Mononuclear cell (primary cell): ENCODE data around the gene CCDC169. TPM values are rescaled to one million over a fixed set of nuclear protein-coding genes. Genes with fewer than 3 reads are reported as not detected.

Source experiments
- H3K27me3 ChIP-seq: 2 replicates; pipeline ENCODE4 v1.6.0; 2011; ENCODE audit warnings: low read length, control low read depth; ENCODE audit not compliant: insufficient read depth
- H3K4me1 ChIP-seq: 2 replicates; pipeline ENCODE4 v1.5.1; 2011; ENCODE audit warnings: mild to moderate bottlenecking, low read length, control low read depth; ENCODE audit not compliant: insufficient read depth
- H3K4me3 ChIP-seq: 2 replicates; pipeline ENCODE4 v1.5.1; 2011; ENCODE audit warnings: mild to moderate bottlenecking, low read length, moderate library complexity
- H3K9me3 ChIP-seq: 2 replicates; pipeline ENCODE4 v1.5.1; 2011; ENCODE audit warnings: low read depth, mild to moderate bottlenecking, control low read depth, low read length
- total RNA-seq: library from RNA; depleted of rRNA; stranded (reverse); fragments of >200 nt; gene quantifications from one replicate; pipeline ENCODE4 v1.2.3, GENCODE V29; 2012

The CCDC169 gene
- total RNA-seq, 1 donor: not detected

- no peak overlapping the region for H3K4me3 ChIP-seq
- H3K27me3 ChIP-seq: no peaks in the 10 kb centered on the region
- H3K4me1 ChIP-seq: no peaks in the 10 kb centered on the region
- H3K9me3 ChIP-seq: no peaks in the 10 kb centered on the region
Observed at GRCh38 chr13:36286006-36286405, 11.6 kb downstream of the CCDC169 start.

GRCh38 chr13:36282821-36283432 is 14.7 kb downstream of the CCDC169 start:
- Histone ChIP-seq H3K4me3 (no peak overlapping the region), H3K9me3 (no peaks in the 10 kb centered on the region), H3K27me3 (no peaks in the 10 kb centered on the region), H3K4me1 (no peaks in the 10 kb centered on the region)

GRCh38 chr13:36275190-36276002 is 22.2 kb downstream of the CCDC169 start:
- Histone ChIP-seq H3K27me3 (no peaks in the 10 kb centered on the region), H3K4me1 (no peaks in the 10 kb centered on the region), H3K4me3 (no peak overlapping the region), H3K9me3 (no peaks in the 10 kb centered on the region)

GRCh38 chr13:36273431-36273830 is 24.2 kb downstream of the CCDC169 start:
- Histone ChIP-seq H3K27me3 (no peaks in the 10 kb centered on the region), H3K4me1 (no peaks in the 10 kb centered on the region), H3K4me3 (no peak overlapping the region), H3K9me3 (no peaks in the 10 kb centered on the region)

- no peaks in the 10 kb centered on the region for H3K27me3 ChIP-seq
- H3K4me1 ChIP-seq: no peaks in the 10 kb centered on the region
- no peak overlapping the region for H3K4me3 ChIP-seq
- H3K9me3 ChIP-seq: no peaks in the 10 kb centered on the region
Observed at GRCh38 chr13:36261976-36262375, 35.6 kb downstream of the CCDC169 start.

GRCh38 chr13:36261011-36261410 is 36.6 kb downstream of the CCDC169 start:
- no peaks in the 10 kb centered on the region for H3K9me3 ChIP-seq
- no peaks in the 10 kb centered on the region for H3K27me3 ChIP-seq
- no peak overlapping the region for H3K4me3 ChIP-seq
- no peaks in the 10 kb centered on the region for H3K4me1 ChIP-seq

GRCh38 chr13:36259361-36260137 is 38.1 kb downstream of the CCDC169 start:
- Histone ChIP-seq H3K27me3 (no peaks in the 10 kb centered on the region), H3K9me3 (no peaks in the 10 kb centered on the region), H3K4me3 (no peak overlapping the region), H3K4me1 (no peaks in the 10 kb centered on the region)

- no peak overlapping the region for H3K4me3 ChIP-seq
- no peaks in the 10 kb centered on the region for H3K27me3 ChIP-seq
- H3K4me1 ChIP-seq: no peaks in the 10 kb centered on the region
- no peaks in the 10 kb centered on the region for H3K9me3 ChIP-seq
Observed at GRCh38 chr13:36258831-36259230, 38.8 kb downstream of the CCDC169 start.

GRCh38 chr13:36251526-36251925 is 46.1 kb downstream of the CCDC169 start:
- Histone ChIP-seq H3K9me3 (no peaks in the 10 kb centered on the region), H3K4me1 (no peaks in the 10 kb centered on the region), H3K27me3 (no peaks in the 10 kb centered on the region), H3K4me3 (no peak overlapping the region)

- no peaks in the 10 kb centered on the region for H3K27me3 ChIP-seq
- no peaks in the 10 kb centered on the region for H3K4me1 ChIP-seq
- H3K9me3 ChIP-seq: no peaks in the 10 kb centered on the region
- H3K4me3 ChIP-seq: no peak overlapping the region
Observed at GRCh38 chr13:36251017-36251416, 46.6 kb downstream of the CCDC169 start.

GRCh38 chr13:36248700-36249099 is 48.9 kb downstream of the CCDC169 start:
- H3K9me3 ChIP-seq: no peaks in the 10 kb centered on the region
- H3K4me1 ChIP-seq: no peaks in the 10 kb centered on the region
- H3K27me3 ChIP-seq: no peaks in the 10 kb centered on the region
- H3K4me3 ChIP-seq: no peak overlapping the region

- H3K4me1 ChIP-seq: no peaks in the 10 kb centered on the region
- no peak overlapping the region for H3K4me3 ChIP-seq
- H3K27me3 ChIP-seq: no peaks in the 10 kb centered on the region
- H3K9me3 ChIP-seq: no peaks in the 10 kb centered on the region
Observed at GRCh38 chr13:36244990-36245389, 52.6 kb downstream of the CCDC169 start.

GRCh38 chr13:36244073-36244472 is 53.5 kb downstream of the CCDC169 start:
- H3K4me1 ChIP-seq: no peaks in the 10 kb centered on the region
- H3K9me3 ChIP-seq: no peaks in the 10 kb centered on the region
- H3K4me3 ChIP-seq: no peak overlapping the region
- H3K27me3 ChIP-seq: no peaks in the 10 kb centered on the region

- Histone ChIP-seq H3K4me1 (no peaks in the 10 kb centered on the region), H3K27me3 (no peaks in the 10 kb centered on the region), H3K4me3 (no peak overlapping the region), H3K9me3 (no peaks in the 10 kb centered on the region)
Observed at GRCh38 chr13:36242761-36243160, 54.9 kb downstream of the CCDC169 start.

GRCh38 chr13:36231236-36231635 is 66.4 kb downstream of the CCDC169 start:
- Histone ChIP-seq H3K27me3 (no peaks in the 10 kb centered on the region), H3K4me1 (no peaks in the 10 kb centered on the region), H3K4me3 (no peak overlapping the region), H3K9me3 (peaks cover 8% of the 10 kb centered on the region)
